Retinal pigment epithelial cell (primary cell): ENCODE measurements around the gene TUB.

Experiments
- DNase-seq: peaks from one replicate; pipeline ENCODE4 v3.0.0-alpha.2; 2010; ENCODE audit warnings: low read depth
- H3K4me3 ChIP-seq: 2 replicates; pipeline ENCODE4 v1.5.1; 2011; ENCODE audit warnings: mild to moderate bottlenecking, low read length, control low read depth, moderate library complexity
- TF ChIP-seq, protein P1 (sequence below): conservative IDR thresholded peaks from 2 replicates; pipeline ENCODE4 v1.5.1; 2011; ENCODE audit warnings: low read depth, low read length, control low read depth, inconsistent platforms

Gene TUB

DNA sequence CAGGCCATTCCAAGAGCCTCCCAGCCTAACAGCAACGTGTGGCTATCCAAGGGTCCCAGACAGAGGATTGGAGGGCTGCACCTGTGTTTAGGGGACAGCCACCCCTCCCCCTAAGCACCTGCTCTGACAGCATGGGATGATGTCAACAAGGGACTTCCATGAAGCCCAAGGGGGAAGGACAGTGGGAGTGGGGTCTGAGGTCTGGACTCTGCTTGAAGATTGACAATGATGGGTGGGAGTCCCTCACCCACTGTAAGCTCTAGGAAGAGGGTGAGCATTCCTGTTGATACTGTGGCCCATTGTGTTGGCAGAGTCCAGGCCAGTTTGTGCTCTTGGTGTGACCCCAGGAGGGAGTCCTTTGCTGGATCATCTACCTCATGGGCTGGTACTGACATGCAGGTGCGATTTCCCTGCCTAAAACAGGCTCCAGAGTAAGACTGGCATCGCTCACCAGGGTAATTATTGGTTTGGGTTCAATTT is 46.9 kb upstream of the TUB start:
- H3K4me3 ChIP-seq: no peak overlapping the region
- DNase-seq: no peak
- TF ChIP-seq, protein P1, sequence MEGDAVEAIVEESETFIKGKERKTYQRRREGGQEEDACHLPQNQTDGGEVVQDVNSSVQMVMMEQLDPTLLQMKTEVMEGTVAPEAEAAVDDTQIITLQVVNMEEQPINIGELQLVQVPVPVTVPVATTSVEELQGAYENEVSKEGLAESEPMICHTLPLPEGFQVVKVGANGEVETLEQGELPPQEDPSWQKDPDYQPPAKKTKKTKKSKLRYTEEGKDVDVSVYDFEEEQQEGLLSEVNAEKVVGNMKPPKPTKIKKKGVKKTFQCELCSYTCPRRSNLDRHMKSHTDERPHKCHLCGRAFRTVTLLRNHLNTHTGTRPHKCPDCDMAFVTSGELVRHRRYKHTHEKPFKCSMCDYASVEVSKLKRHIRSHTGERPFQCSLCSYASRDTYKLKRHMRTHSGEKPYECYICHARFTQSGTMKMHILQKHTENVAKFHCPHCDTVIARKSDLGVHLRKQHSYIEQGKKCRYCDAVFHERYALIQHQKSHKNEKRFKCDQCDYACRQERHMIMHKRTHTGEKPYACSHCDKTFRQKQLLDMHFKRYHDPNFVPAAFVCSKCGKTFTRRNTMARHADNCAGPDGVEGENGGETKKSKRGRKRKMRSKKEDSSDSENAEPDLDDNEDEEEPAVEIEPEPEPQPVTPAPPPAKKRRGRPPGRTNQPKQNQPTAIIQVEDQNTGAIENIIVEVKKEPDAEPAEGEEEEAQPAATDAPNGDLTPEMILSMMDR: no peak

DNA sequence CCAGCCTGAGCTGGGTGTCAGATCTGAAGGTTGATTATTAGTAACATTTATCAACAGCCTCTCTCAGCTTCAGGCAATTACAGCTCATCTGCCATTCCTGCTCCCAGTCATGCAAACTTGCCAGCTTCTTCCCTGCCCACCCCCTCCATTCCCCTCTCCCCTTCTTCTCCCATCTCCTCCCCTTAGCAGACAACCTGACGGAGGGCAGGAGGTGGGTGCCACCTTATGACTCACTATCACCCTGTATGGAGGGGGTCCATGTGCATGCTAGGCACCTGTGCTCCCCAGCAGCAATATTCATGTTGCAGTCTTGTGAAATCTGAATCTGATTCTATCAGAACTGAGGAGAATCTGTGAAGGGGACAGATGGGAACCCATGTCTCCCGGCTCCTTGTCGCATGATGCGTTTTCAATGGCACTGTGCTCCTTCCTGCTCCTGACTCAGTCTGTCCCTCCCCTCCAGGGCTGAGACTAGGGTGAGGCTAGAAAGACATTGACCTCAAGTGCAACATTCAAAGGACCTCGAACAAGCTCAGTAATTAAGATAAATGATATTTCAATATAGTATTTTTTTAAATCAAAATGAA is 46.3 kb upstream of the TUB start:
- H3K4me3 ChIP-seq: no peak overlapping the region
- no peak for DNase-seq
- TF ChIP-seq, protein P1: no peak

DNA sequence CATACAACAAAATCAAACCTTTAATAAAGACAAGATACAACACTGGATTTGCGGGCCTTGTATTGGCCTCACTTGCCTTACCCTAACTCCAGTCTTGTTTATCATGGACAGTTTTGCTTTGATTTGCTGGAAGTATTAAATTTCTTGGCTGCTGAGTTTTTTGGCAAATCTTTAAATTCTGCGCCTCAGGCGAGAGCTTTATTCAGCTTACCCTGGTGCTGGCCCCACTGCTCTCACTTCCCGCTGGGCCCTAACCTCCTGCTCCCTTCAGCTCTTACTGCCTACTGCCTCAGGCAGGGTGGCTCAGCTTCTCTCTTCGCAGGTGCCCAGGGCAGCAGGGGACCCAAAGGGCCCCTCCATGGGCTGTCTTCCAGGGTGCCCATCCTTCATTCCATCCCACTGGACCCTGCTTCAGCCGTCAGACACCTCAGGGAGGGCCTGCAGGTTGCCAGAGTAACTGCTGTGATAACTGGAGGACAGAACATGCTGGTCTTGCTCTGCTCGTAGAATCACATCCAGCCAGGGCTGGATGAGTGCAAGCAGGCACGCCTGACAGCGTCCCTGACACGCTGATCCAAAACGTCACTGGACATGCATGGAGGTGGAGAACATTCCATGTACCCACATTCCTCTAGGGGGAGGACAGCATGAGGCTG is 45.7 kb upstream of the TUB start:
- H3K4me3 ChIP-seq: no peak overlapping the region
- TF ChIP-seq, protein P1: no peak
- no peak for DNase-seq

DNA sequence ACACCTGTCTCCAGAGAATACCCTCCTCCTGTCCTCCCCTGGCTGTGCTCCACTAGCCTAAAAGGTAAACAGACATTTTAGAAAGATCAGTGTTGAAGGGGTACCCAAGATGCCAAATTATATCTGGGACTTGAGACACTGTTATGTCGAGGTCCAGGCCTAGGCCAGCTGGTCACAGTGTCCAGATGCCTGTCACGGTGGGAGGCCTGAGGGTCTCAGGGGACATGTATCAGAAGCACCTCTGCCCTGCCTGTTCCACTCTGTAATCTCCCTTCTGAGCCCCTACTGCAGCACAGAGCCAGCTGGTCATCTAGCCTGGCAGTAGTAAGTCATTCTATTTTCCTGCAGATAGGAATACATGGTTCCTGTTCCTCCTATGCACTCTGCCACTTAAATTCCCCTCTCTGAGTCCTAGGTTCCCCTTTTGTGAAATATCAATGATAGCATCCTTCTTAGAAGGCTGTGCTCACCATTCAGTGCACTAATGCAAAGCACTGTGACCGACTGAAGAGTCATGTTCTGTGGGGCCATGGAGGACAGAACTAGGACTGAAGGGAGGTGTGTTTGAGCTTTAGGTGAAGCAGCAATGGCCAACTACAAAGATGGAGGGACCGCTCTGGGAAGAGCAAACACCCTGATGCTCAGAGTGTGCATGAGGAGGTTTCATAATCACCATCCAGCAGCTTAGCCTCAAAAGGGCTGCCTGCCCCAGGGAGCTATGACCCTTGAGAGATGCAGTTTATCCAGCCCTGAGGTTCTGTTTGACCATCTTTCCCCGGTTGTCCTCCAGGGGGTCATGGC is 44.8 kb upstream of the TUB start:
- TF ChIP-seq, protein P1: no peak
- H3K4me3 ChIP-seq: no peak overlapping the region
- DNase-seq: no peak

DNA sequence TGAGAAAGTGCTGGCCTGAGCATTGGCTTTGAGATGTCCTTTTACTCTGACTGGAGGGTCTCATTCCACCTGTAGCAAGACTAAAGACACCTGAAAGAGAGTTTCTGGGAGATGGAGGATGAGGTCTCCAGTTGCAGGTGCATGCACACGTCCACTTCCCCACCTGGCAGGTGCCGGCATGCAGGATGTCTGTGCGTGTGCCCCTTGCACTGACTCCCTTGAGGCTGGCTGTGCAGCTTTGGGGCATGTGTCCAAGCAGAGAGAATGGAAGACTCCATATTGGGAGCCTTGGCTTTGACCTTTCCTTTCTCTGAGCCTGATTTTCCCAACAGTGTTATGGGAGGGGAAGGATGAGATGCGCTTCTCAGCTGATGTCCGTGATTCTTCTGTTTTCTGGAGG is 44.0 kb upstream of the TUB start:
- H3K4me3 ChIP-seq: no peak overlapping the region
- DNase-seq: no peak
- TF ChIP-seq, protein P1: no peak

DNA sequence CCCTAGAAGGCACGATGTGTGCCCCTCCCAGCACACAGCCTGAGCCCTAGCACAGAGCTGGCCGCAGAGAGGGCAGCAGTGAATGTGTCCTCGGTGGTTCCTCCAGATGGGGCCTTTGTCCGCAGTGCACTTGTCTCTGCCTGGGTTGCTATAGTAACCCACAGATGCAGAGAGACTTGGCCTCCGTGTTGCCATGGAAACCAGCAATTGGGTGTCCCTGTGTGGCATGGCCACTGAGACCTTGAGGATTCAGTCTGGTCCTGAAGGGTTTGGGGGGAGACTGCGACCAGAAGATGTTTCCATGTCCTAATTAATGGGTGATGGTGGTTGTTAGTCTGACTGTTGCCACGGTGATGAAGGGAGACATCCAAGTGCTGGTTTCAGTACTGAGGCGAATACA is 42.6 kb upstream of the TUB start:
- no peak overlapping the region for H3K4me3 ChIP-seq
- TF ChIP-seq, protein P1: no peak
- no peak for DNase-seq
